GM19043 (cell line): Measurements from ENCODE around the gene ZNF555.

ENCODE experiments used
- ATAC-seq: cut with Tn5 transposase; IDR thresholded peaks from one replicate; pipeline ENCODE4 v1.9.1; 2021; ENCODE audit warnings: low read depth; ENCODE audit not compliant: unreplicated experiment

ZNF555 gene

GRCh38 chr19:2822846-2823245, 18.4 kb upstream of the ZNF555 start:
- ATAC-seq: no peak

- ATAC-seq: no peak
These were observed 17.6 kb upstream of the ZNF555 start for GRCh38 chr19:2823646-2824045.

GRCh38 chr19:2824129-2824528, 17.1 kb upstream of the ZNF555 start:
- no peak for ATAC-seq

DNA sequence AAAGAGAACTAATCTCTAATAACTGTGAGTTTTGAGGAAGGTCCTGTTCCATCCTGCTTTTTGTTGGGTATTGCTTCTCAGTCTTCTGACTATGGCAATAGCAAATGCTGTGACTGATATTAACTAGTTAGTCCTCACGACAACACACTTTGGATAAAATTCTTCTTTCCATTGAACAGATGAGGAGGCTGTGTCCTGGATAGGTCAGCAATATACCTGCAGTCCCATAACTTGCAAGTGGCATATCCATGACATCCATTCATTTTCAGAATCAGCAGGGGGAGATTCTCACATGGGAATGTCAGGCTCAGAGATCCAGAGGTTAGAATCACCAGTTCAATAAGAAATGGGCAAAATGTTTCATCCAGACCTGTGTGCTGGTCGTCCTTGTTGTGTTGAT, 14.3 kb upstream of the ZNF555 start:
- ATAC-seq: no peak

- no peak for ATAC-seq
These were observed 13.3 kb upstream of the ZNF555 start for GRCh38 chr19:2827840-2828489.

GRCh38 chr19:2834294-2834871, 6.9 kb upstream of the ZNF555 start:
- no peak for ATAC-seq

GRCh38 chr19:2837430-2837829, 3.8 kb upstream of the ZNF555 start:
- ATAC-seq: no peak

GRCh38 chr19:2841855-2842574, 740 bp downstream of the ZNF555 start:
- no peak for ATAC-seq

DNA sequence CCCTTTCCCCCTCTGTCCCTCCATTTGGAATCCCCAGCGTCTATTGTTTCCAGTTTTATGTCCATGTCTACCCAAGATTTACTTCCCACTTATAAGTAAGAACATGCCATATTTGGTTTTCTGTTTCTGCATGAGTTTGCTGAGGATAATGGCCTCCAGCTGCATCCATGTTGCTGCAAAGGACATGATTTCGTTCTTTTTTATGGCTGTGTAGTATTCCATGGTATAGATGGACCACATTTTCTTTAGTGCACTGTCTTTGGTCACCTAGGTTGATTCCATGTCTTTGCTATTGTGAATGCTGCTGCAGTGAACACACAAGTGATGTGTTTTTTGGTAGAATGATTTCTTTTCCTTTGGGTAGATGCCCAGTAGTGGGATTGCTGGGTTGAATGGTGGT, 3.8 kb downstream of the ZNF555 start:
- no peak for ATAC-seq

- ATAC-seq: no peak
These were observed 5.1 kb downstream of the ZNF555 start for GRCh38 chr19:2846180-2846894.

DNA sequence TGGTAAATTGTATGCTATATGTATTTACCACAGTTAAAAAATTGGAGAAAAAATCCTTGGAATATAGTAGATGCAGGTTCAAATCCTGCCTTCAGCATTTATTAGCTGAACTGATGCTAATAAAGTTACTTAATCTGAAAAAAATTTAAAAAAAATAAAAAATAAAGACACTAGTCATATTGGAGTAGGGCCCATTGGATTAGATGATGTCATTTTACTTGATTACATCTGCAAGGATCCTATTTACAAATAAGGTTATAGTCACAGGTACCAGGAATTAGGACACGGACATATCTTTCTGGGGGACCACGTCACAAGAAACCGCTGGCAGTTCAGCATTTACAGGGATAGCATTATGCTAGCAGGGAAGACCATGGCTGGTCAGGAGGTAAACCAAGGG, 6.2 kb downstream of the ZNF555 start:
- no peak for ATAC-seq

- no peak for ATAC-seq
These were observed 7.3 kb downstream of the ZNF555 start for GRCh38 chr19:2848616-2849015.

DNA sequence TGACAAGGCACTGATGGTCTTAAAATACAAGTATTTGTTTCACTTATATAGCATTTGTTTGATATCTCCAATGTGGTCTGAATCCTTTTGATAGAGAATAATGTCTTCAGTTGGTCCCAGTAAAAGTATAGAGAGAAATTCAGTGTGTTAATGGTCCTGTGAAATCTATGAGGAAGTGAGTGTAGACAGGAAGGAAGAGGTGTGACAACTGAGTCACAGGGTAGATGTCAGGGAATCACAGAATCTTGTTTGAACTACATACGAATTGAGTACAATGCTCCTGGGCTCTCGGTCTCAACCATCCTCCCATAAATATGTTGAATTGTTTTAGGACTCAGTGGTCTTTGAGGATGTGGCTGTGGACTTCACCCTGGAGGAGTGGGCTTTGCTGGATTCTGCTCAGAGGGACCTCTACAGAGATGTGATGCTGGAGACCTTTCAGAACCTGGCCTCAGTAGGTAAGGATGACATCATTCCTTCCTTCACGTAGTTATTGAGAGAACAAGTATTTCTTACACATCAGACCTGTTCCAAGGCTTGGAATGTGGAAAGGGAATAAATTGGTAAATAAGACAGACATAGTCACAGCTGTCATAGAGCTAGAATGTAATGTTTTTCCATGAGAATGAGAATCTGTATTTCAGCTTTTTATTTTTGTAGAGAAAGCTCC, 9.1 kb downstream of the ZNF555 start:
- ATAC-seq: no peak

DNA sequence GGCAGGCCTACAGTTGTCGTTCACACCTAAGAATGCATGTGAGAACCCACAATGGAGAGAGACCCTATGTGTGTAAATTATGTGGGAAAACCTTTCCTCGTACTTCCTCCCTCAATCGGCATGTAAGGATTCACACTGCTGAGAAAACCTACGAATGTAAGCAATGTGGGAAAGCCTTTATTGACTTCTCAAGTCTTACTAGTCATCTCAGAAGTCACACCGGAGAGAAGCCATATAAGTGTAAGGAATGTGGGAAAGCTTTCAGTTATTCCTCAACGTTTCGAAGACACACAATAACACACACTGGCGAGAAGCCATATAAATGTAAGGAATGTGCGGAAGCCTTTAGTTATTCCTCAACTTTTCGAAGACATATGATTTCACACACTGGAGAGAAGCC, 11.3 kb downstream of the ZNF555 start:
- no peak for ATAC-seq

DNA sequence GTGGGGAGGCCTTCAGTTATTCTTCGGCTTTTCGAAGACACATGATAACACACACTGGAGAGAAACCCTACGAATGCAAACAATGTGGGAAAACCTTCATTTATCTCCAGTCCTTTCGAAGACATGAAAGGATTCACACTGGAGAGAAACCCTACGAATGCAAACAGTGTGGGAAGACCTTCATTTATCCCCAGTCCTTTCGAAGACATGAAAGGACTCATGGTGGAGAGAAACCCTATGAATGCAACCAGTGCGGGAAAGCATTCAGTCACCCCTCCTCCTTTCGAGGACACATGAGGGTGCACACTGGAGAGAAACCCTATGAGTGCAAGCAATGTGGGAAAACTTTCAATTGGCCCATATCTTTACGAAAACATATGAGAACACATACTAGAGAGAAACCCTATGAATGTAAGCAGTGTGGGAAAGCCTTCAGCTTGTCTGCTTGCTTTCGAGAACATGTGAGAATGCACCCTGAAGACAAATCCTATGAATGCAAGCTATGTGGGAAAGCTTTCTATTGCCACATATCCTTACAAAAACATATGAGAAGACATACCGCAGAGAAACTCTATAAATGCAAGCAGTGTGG, 11.8 kb downstream of the ZNF555 start:
- ATAC-seq: no peak

DNA sequence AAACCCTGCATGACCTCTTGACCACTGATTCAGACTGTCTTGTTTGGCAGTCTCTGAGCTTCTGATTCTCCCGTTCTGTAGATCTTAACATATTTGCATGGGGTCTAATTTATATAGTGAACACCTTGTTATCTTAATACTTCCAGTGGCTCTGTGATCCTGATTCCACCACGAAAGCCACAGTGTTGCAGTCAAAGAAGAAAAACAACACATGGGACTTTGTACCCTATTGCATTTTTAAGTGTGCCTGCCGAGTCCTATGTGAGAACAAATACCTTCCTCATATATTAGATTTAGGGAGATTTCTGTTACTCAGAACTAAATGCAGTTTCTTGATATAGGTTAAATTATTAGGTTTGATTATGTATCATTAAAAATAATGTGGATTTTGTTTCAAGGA, 13.6 kb downstream of the ZNF555 start:
- ATAC-seq: no peak

DNA sequence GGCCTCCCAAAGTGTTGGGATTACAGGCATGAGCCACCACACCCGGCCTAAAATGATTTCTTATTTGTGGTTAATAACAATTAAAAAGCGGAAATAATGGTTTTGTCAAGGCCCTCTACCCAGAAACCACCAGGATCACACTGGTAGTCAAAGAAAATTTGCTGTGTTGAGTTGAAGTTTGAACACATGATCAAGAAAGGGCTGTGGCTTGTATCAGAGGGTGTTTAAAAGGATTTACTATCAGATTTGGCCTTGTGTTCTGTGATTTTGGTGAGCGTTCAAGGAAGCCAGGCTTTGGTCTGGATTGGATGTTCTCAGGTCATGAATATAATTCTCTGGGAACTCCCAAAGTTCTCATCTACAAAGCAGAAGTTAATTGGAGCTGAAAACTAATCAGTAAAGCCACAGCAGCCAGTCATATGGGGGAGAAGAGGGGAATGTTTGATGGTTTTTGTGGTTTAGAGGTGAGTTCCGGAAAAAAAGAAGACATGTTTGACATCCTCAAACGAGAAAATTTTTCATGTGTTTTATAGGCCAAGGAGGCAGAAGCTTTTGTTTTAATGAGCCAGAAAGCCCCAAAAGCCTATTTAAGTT, 15.3 kb downstream of the ZNF555 start:
- no peak for ATAC-seq

DNA sequence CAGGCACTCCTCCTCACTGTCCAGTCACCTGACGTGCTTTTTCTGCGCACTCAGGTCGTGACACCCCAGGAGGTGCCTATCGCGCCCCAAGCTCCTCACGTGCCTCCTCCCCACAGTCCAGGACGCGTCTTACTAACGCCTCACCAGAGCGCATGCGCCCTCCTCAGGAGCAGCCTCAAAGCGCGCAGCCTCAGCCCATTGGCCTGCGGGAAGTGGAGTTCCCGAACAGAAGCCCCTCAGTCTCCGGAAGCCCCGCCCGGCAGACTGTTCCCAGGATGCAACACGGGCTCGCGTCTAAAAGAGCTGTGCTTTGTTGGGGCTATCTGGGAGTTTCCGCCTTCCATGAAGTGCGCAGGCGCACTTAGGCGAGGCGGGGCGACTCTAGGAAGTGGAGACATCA, 17.6 kb downstream of the ZNF555 start:
- ATAC-seq: no peak

DNA sequence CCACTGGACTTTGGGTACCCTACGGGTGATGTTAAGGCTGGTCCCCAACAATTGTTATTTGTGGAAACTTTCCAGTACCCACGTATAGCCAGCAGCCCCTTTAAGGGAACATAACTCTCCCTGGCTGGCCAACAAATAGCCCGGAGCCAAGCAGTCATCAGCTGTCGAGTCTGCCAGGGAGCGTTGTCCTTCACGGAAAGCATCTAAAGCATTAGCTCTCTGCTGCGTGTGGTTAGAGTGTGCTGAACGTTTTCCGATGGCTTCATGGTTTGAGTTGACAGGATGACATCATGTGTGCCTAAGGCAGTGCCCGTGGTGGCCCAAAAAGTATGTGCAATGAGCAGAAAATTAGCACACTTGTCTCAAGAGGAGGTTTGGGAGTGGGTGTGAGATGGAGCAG, 22.5 kb downstream of the ZNF555 start:
- no peak for ATAC-seq
